Non-pigmented ciliary epithelial cell (primary cell): ENCODE data around the gene TMEM163.

Source experiments
- DNase-seq: peaks from one replicate; pipeline ENCODE4 v3.0.0-alpha.2; 2010; ENCODE audit warnings: low read depth

The TMEM163 gene

GRCh38 chr2:134435936-134436335 lies 282.9 kb downstream of the TMEM163 start:
- DNase-seq: no peak

- DNase-seq: no peak
Measured at GRCh38 chr2:134435505-134435904, 283.3 kb downstream of the TMEM163 start.

- no peak for DNase-seq
Measured at GRCh38 chr2:134433979-134434378, 284.8 kb downstream of the TMEM163 start.

GRCh38 chr2:134433469-134433868 lies 285.3 kb downstream of the TMEM163 start:
- DNase-seq: no peak

GRCh38 chr2:134432435-134432883 lies 286.3 kb downstream of the TMEM163 start:
- no peak for DNase-seq

- DNase-seq: no peak
Measured at GRCh38 chr2:134431838-134432434, 286.9 kb downstream of the TMEM163 start.

GRCh38 chr2:134429886-134430285 lies 288.9 kb downstream of the TMEM163 start:
- DNase-seq: no peak

- DNase-seq: no peak
Measured at GRCh38 chr2:134426721-134427120, 292.1 kb downstream of the TMEM163 start.

- no peak for DNase-seq
Measured at GRCh38 chr2:134425724-134426496, 292.9 kb downstream of the TMEM163 start.

- DNase-seq: no peak
Measured at GRCh38 chr2:134421556-134422328, 297.1 kb downstream of the TMEM163 start.

- DNase-seq: no peak
Measured at GRCh38 chr2:134420920-134421319, 297.9 kb downstream of the TMEM163 start.

GRCh38 chr2:134420259-134420658 lies 298.5 kb downstream of the TMEM163 start:
- DNase-seq: no peak

GRCh38 chr2:134417968-134418582 lies 300.7 kb downstream of the TMEM163 start:
- DNase-seq: no peak

GRCh38 chr2:134416637-134417036 lies 302.2 kb downstream of the TMEM163 start:
- DNase-seq: no peak

GRCh38 chr2:134416018-134416417 lies 302.8 kb downstream of the TMEM163 start:
- no peak for DNase-seq

- DNase-seq: no peak
Measured at GRCh38 chr2:134413912-134414311, 304.9 kb downstream of the TMEM163 start.

- DNase-seq: no peak
Measured at GRCh38 chr2:134413430-134413829, 305.4 kb downstream of the TMEM163 start.

GRCh38 chr2:134412639-134412999 lies 306.2 kb downstream of the TMEM163 start:
- no peak for DNase-seq

- DNase-seq: peak; percentile 67
Measured at GRCh38 chr2:134411828-134412638, 306.8 kb downstream of the TMEM163 start.

- no peak for DNase-seq
Measured at GRCh38 chr2:134411279-134411827, 307.4 kb downstream of the TMEM163 start.

GRCh38 chr2:134410831-134411231 lies 308.0 kb downstream of the TMEM163 start:
- no peak for DNase-seq
